Measurements from ENCODE around the gene TMTC1.

TMTC1 gene

DNA sequence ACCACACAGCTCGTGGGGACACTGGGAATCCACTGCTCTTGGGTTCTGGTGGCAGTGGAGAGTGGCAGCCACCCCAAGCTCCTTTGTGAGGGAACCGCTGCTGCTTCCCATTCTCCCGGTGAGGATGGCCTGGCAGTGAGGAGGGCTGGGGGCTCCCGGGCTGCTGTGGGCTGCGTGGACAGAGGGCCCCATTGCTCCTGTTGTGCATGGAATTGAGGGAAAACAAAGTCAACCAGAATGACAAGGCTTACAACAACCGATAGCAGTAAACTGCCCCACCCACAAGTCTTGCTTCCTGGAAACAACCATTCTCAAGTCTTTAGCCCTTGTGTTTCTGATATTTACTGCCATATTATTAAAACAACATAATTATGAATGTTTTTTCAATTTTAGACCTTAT is 32.1 kb downstream of the TMTC1 start:
- H3K27me3 ChIP-seq (ENCODE audit: control insufficient read depth, insufficient read depth, low read length): no peaks in the 10 kb centered on the region
- no peak overlapping the region for H3K9ac ChIP-seq (ENCODE audit: low read depth, low read length)
- H3K9me3 ChIP-seq (replicated peaks; ENCODE audit: low read length): no peaks in the 10 kb centered on the region
- H3K4me1 ChIP-seq (ENCODE audit: control insufficient read depth, insufficient read depth, low read length): peaks cover 41% of the 10 kb centered on the region
- H3K4me3 ChIP-seq (ENCODE audit: low read length): no peak overlapping the region
- peak overlapping the region; percentile 46 for H3K4me2 ChIP-seq (ENCODE audit: low read length)
- peaks cover 72% of the 10 kb centered on the region for H3K36me3 ChIP-seq (ENCODE audit: insufficient read depth, low read length)

DNA sequence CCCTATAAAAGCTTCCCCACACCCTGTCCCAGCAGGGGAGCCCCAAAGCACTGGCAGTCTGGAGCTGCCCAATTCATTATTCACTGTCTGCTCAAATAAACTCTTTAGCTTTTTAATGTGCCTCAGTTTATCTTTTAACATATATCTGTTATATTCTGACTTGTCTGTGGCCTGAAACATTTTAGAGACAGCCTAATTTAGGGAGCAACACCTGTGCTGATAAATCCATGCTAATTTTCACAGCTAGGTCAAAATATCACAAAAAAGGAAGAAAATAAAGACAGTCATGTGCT is 32.9 kb downstream of the TMTC1 start:
- H3K4me2 ChIP-seq (ENCODE audit: low read length): no peak overlapping the region
- H3K4me1 ChIP-seq (ENCODE audit: control insufficient read depth, insufficient read depth, low read length): peaks cover 33% of the 10 kb centered on the region
- no peaks in the 10 kb centered on the region for H3K27me3 ChIP-seq (ENCODE audit: control insufficient read depth, insufficient read depth, low read length)
- H3K9ac ChIP-seq (ENCODE audit: low read depth, low read length): no peak overlapping the region
- H3K36me3 ChIP-seq (ENCODE audit: insufficient read depth, low read length): peaks cover 72% of the 10 kb centered on the region
- H3K4me3 ChIP-seq (ENCODE audit: low read length): no peak overlapping the region
- no peaks in the 10 kb centered on the region for H3K9me3 ChIP-seq (replicated peaks; ENCODE audit: low read length)

DNA sequence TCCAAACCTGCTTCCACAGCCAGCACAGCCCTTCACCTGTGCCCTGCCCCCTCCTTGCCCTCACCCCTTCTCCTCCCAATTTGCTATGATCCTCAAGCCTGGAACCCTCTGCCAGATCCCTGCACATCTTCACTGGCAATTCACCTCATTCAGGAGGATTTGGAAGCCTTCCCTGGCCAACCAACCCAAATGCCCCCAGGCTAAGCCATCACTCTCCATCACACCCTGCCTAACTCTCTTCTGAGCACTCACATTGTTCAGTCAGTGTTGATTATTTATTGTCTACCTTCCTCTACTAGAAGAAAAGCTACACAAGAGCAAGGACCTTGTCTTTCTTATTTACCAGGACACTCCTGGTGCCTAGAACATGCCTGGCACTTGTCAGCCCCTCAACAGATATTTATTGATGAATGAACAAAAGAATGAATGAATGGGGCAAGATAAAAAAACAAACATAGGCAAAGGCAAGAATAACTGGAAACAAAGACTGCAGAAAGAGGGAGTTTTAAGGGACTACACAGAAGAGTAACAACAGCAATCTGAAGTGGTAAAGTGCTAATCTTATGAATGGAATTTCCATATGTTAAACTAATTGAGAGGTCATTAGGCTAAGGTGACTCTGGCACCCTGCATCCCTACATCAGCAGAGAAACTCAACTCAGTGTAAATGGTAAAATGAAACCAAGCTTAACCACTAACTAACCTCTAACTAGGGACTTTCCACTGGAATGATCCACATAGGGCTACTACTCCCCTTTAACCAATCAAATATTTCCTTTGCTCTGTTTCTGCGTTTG is 33.4 kb downstream of the TMTC1 start:
- H3K36me3 ChIP-seq (ENCODE audit: insufficient read depth, low read length): peaks cover 71% of the 10 kb centered on the region
- H3K27me3 ChIP-seq (ENCODE audit: control insufficient read depth, insufficient read depth, low read length): no peaks in the 10 kb centered on the region
- no peak overlapping the region for H3K9ac ChIP-seq (ENCODE audit: low read depth, low read length)
- H3K9me3 ChIP-seq (replicated peaks; ENCODE audit: low read length): no peaks in the 10 kb centered on the region
- H3K4me2 ChIP-seq (ENCODE audit: low read length): no peak overlapping the region
- H3K4me1 ChIP-seq (ENCODE audit: control insufficient read depth, insufficient read depth, low read length): peaks cover 28% of the 10 kb centered on the region
- no peak overlapping the region for H3K4me3 ChIP-seq (ENCODE audit: low read length)

DNA sequence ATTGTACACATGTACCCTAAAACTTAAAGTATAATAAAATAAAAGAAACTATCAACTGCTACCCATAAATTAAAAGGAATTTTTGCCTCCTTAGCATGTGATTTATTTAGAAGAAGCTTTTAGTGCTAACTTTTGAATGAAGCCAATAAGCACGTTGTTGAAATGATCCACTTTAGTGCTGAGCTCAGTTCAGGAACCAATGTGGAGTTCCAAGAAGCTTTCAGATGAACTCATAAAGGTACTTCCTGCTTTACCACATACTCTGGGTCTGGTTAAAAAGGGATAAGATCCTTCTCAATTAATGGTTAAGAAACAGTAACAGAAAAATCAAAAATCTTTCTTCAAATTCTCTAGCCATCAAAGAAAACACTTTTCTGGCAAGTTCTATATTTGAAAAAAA is 39.4 kb downstream of the TMTC1 start:
- Histone ChIP-seq H3K9me3 (replicated peaks; ENCODE audit: low read length) (no peaks in the 10 kb centered on the region), H3K4me2 (ENCODE audit: low read length) (no peak overlapping the region), H3K9ac (ENCODE audit: low read depth, low read length) (peak overlapping the region; percentile 60), H3K4me1 (ENCODE audit: control insufficient read depth, insufficient read depth, low read length) (peaks cover 54% of the 10 kb centered on the region), H3K36me3 (ENCODE audit: insufficient read depth, low read length) (peaks cover 28% of the 10 kb centered on the region), H3K27me3 (ENCODE audit: control insufficient read depth, insufficient read depth, low read length) (no peaks in the 10 kb centered on the region), H3K4me3 (ENCODE audit: low read length) (no peak overlapping the region)

DNA sequence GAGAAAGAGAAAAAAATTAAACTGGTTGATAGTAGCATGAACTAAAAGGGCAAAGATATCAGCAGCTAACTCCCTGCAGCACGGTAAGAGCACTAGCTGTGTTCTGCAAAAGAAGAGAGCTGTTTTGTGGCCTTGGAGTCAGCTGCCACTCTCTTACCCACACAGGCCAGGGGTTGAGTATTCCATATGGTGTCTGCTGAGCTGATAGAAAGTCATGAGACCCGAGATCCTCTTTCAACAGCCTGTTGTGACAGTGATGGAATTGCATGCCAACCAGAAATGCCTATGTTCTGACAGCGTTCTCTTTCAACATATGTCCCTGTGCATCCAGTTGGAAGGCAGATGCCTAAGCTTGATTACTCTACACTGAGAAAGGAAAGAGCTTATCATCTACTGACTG is 39.9 kb downstream of the TMTC1 start:
- Histone ChIP-seq H3K4me2 (ENCODE audit: low read length) (peak overlapping the region; percentile 37), H3K27me3 (ENCODE audit: control insufficient read depth, insufficient read depth, low read length) (no peaks in the 10 kb centered on the region), H3K4me3 (ENCODE audit: low read length) (no peak overlapping the region), H3K4me1 (ENCODE audit: control insufficient read depth, insufficient read depth, low read length) (peaks cover 59% of the 10 kb centered on the region), H3K9ac (ENCODE audit: low read depth, low read length) (peak overlapping the region; percentile 83), H3K9me3 (replicated peaks; ENCODE audit: low read length) (no peaks in the 10 kb centered on the region), H3K36me3 (ENCODE audit: insufficient read depth, low read length) (peaks cover 28% of the 10 kb centered on the region)

DNA sequence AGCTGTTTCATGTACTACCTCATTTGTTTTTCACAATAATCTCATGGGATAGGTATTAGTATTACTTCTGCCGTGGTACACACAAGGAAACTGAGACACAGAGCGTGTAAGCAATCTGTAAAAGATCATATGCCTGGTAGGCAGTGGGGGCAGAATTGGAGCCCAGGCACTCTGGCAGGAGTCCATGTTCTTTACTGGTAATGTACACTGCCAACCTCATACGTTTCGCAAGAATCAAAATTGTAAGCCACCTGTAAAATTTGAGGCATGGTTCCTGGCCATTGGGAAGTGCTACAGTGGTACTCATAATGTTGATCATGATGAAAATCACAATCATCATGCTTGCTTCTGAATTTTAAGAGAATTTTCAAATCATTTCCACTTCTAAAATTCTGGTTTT is 40.7 kb downstream of the TMTC1 start:
- H3K4me2 ChIP-seq (ENCODE audit: low read length): peak overlapping the region; percentile 37
- H3K9me3 ChIP-seq (replicated peaks; ENCODE audit: low read length): no peaks in the 10 kb centered on the region
- peaks cover 23% of the 10 kb centered on the region for H3K36me3 ChIP-seq (ENCODE audit: insufficient read depth, low read length)
- H3K4me3 ChIP-seq (ENCODE audit: low read length): no peak overlapping the region
- H3K4me1 ChIP-seq (ENCODE audit: control insufficient read depth, insufficient read depth, low read length): peaks cover 67% of the 10 kb centered on the region
- peak overlapping the region; percentile 83 for H3K9ac ChIP-seq (ENCODE audit: low read depth, low read length)
- H3K27me3 ChIP-seq (ENCODE audit: control insufficient read depth, insufficient read depth, low read length): no peaks in the 10 kb centered on the region

DNA sequence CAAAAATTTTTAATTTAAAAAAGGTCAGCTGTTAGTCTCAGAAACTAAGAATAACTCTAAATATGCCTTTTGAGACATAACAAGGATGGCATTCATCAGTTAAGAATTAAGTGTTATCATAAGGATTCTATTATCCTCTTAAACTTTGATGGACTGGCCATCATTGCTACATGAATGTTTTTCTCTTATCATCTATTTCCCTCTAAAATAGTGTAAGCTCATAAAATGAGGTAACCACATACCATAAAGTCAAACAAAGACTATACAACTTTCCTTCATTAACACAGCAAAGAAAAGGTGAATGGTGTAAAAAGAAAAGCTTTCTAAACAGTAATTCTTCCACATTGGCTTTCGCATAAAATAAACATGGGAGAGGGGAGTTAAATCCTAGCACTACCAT is 41.1 kb downstream of the TMTC1 start:
- Histone ChIP-seq H3K4me3 (ENCODE audit: low read length) (no peak overlapping the region), H3K9me3 (replicated peaks; ENCODE audit: low read length) (no peaks in the 10 kb centered on the region), H3K4me2 (ENCODE audit: low read length) (peak overlapping the region; percentile 37), H3K27me3 (ENCODE audit: control insufficient read depth, insufficient read depth, low read length) (no peaks in the 10 kb centered on the region), H3K9ac (ENCODE audit: low read depth, low read length) (peak overlapping the region; percentile 83), H3K36me3 (ENCODE audit: insufficient read depth, low read length) (peaks cover 19% of the 10 kb centered on the region), H3K4me1 (ENCODE audit: control insufficient read depth, insufficient read depth, low read length) (peaks cover 71% of the 10 kb centered on the region)

DNA sequence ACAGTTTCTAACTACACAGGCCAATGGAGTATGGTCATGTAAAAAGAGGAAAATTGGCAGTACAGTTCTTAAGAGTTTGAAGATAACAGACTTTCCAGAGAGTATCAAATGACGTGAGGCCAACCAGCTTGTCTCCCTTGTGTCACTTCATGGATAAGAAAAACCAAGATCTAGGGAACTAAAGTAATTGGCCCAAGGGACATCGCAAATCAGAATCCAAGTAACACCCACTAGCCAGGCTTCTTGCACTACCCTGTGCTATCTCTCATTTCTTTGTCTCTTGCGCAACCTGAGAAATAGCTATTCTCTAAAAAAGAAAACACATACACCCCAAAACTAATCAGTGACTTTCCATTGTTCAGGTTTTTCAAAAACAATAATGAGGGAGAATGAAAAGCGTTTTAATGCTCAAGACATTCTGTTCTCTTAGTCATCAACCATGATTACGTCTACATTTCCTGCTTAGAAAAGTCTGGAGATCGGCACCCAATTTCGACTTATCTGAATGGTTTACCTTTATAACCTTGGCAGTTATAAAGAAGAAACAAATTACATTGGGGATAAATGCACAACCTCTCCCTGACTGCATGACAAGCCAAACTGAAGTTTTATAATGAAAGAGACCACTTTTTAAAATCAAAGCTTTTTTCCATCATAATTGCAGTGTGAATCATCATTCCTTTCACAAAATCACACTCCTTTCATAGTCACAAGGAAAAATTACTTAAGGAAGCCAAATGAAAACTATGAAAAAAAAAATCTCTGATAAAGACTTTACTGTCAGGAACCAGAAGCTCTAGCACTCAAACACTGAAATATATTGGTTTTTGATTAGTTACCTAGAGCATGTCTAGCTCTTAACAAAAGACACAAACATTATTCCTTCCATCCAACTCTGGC is 42.1 kb downstream of the TMTC1 start:
- H3K9me3 ChIP-seq (replicated peaks; ENCODE audit: low read length): no peaks in the 10 kb centered on the region
- H3K4me1 ChIP-seq (ENCODE audit: control insufficient read depth, insufficient read depth, low read length): peaks cover 78% of the 10 kb centered on the region
- H3K4me3 ChIP-seq (ENCODE audit: low read length): peak overlapping the region; percentile 44
- peaks cover 22% of the 10 kb centered on the region for H3K36me3 ChIP-seq (ENCODE audit: insufficient read depth, low read length)
- peak overlapping the region; percentile 83 for H3K9ac ChIP-seq (ENCODE audit: low read depth, low read length)
- peak overlapping the region; percentile 69 for H3K4me2 ChIP-seq (ENCODE audit: low read length)
- no peaks in the 10 kb centered on the region for H3K27me3 ChIP-seq (ENCODE audit: control insufficient read depth, insufficient read depth, low read length)

DNA sequence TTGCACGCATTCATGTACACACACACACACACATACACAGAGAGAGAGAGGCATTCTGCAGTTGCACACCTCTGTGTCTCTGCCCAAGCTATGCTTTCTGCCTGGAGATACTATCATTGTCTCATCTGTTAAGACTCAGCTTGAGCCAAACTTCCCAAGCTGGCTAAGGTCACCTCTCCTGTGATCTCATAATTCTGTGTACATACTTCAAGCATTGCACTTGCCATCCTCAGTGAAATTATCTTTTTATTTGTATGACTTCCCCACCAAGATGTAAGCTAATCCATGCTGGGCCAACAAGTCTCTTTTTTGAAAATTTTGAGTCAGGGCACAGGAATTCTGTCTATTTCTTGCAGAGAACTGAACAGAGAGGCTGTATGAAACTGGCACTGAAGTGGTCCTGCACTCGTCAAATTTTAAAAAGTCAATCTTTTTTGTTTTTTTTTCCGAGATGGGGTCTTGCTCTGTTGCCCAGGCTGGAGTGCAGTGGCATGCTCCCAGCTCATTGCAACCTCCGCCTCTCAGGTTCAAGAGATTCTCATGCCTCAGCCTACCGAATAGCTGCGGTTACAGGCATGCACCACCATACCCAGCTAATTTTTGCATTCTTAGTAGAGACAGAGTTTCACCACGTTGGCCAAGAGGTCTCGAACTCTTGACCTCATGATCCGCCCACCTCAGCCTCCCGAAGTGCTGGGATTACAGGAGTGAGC is 44.3 kb downstream of the TMTC1 start:
- H3K36me3 ChIP-seq (ENCODE audit: insufficient read depth, low read length): peaks cover 27% of the 10 kb centered on the region
- H3K4me1 ChIP-seq (ENCODE audit: control insufficient read depth, insufficient read depth, low read length): peaks cover 83% of the 10 kb centered on the region
- H3K27me3 ChIP-seq (ENCODE audit: control insufficient read depth, insufficient read depth, low read length): no peaks in the 10 kb centered on the region
- peak overlapping the region; percentile 67 for H3K9ac ChIP-seq (ENCODE audit: low read depth, low read length)
- peak overlapping the region; percentile 61 for H3K4me2 ChIP-seq (ENCODE audit: low read length)
- no peaks in the 10 kb centered on the region for H3K9me3 ChIP-seq (replicated peaks; ENCODE audit: low read length)
- peak overlapping the region; percentile 12 for H3K4me3 ChIP-seq (ENCODE audit: low read length)

DNA sequence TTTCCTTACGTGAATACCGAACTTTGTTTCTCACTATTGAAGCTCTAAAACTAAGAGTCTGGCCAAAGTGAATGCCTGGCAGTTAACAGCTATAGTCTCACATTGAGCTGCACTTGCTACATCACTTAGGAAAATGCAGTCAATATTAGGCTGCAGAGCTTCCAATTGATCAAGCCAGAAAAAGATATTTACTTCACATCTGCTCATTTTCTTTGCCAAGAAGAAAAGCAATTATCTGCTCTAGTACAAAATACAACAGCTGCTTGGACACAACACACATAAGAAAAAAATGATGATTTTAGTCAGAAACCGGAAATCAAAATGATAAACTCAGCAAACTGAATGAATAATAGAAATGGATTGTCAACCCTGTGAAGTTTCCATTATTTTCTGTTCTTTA is 45.4 kb downstream of the TMTC1 start:
- no peaks in the 10 kb centered on the region for H3K9me3 ChIP-seq (replicated peaks; ENCODE audit: low read length)
- H3K4me1 ChIP-seq (ENCODE audit: control insufficient read depth, insufficient read depth, low read length): peaks cover 85% of the 10 kb centered on the region
- H3K9ac ChIP-seq (ENCODE audit: low read depth, low read length): peak overlapping the region; percentile 67
- no peak overlapping the region for H3K4me3 ChIP-seq (ENCODE audit: low read length)
- H3K4me2 ChIP-seq (ENCODE audit: low read length): peak overlapping the region; percentile 61
- no peaks in the 10 kb centered on the region for H3K27me3 ChIP-seq (ENCODE audit: control insufficient read depth, insufficient read depth, low read length)
- peaks cover 27% of the 10 kb centered on the region for H3K36me3 ChIP-seq (ENCODE audit: insufficient read depth, low read length)

DNA sequence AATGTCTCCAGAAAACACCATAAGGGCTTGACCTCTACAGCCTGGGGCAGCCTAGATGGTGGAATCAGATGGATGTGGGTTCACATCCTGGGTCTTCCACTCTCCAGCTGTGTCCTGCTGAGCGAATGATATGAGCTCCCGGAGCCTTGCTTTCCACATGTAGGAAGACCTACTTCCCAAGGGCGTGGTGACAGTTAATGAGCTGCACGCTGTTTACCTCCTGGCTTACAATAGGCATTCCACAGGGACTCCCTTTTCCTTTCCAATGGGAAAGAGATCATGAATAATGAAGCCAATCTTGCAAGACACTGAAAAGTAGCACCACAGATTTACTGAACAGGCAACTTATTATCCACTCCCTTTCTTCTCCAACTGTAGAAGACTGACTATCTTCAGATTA is 46.1 kb downstream of the TMTC1 start:
- no peak overlapping the region for H3K4me2 ChIP-seq (ENCODE audit: low read length)
- H3K9me3 ChIP-seq (replicated peaks; ENCODE audit: low read length): no peaks in the 10 kb centered on the region
- peaks cover 85% of the 10 kb centered on the region for H3K4me1 ChIP-seq (ENCODE audit: control insufficient read depth, insufficient read depth, low read length)
- H3K4me3 ChIP-seq (ENCODE audit: low read length): no peak overlapping the region
- H3K9ac ChIP-seq (ENCODE audit: low read depth, low read length): peak overlapping the region; percentile 67
- H3K36me3 ChIP-seq (ENCODE audit: insufficient read depth, low read length): peaks cover 27% of the 10 kb centered on the region
- H3K27me3 ChIP-seq (ENCODE audit: control insufficient read depth, insufficient read depth, low read length): no peaks in the 10 kb centered on the region
